NCI-H1417 treated with DMSO at 0.1 percent for 48 hours (cell line): Measurements from ENCODE around the gene CPNE5.

Experiments used
- DNase-seq: peaks from one replicate; lab custom pipeline; 2025; lab: John Stamatoyannopoulos, UW

CPNE5 gene

GRCh38 chr6:36834576-36835341 is 4.5 kb downstream of the CPNE5 start:
- no peak for DNase-seq

GRCh38 chr6:36833182-36833789 is 6.0 kb downstream of the CPNE5 start:
- DNase-seq: no peak

GRCh38 chr6:36832313-36832712 is 6.9 kb downstream of the CPNE5 start:
- DNase-seq: no peak

GRCh38 chr6:36830577-36830976 is 8.7 kb downstream of the CPNE5 start:
- DNase-seq: no peak

- no peak for DNase-seq
Measured at GRCh38 chr6:36829919-36830544, 9.2 kb downstream of the CPNE5 start.

GRCh38 chr6:36827261-36828079 is 11.8 kb downstream of the CPNE5 start:
- DNase-seq: no peak

GRCh38 chr6:36826520-36827227 is 12.6 kb downstream of the CPNE5 start:
- no peak for DNase-seq

- no peak for DNase-seq
Measured at GRCh38 chr6:36825994-36826393, 13.2 kb downstream of the CPNE5 start.

GRCh38 chr6:36825452-36825851 is 13.8 kb downstream of the CPNE5 start:
- no peak for DNase-seq

GRCh38 chr6:36824253-36824652 is 15.0 kb downstream of the CPNE5 start:
- DNase-seq: no peak

GRCh38 chr6:36823421-36824096 is 15.7 kb downstream of the CPNE5 start:
- no peak for DNase-seq

- no peak for DNase-seq
Measured at GRCh38 chr6:36822506-36823269, 16.6 kb downstream of the CPNE5 start.

- no peak for DNase-seq
Measured at GRCh38 chr6:36821581-36822335, 17.5 kb downstream of the CPNE5 start.

- no peak for DNase-seq
Measured at GRCh38 chr6:36820700-36821580, 18.3 kb downstream of the CPNE5 start.

- DNase-seq: no peak
Measured at GRCh38 chr6:36818756-36819155, 20.5 kb downstream of the CPNE5 start.

GRCh38 chr6:36817847-36818246 is 21.4 kb downstream of the CPNE5 start:
- DNase-seq: no peak

- no peak for DNase-seq
Measured at GRCh38 chr6:36817176-36817817, 21.9 kb downstream of the CPNE5 start.
